Thyroid gland (tissue), 4 donors: Measurements from ENCODE around the gene TMEM117. TPM values are rescaled to one million over a fixed set of nuclear protein-coding genes. Genes with fewer than 3 reads are reported as not detected.

Experiments
- DNase-seq, 2 donors: peaks; one replicate each; pipeline ENCODE4 v3.0.0-alpha.2; 2019
- H3K27ac ChIP-seq, 3 donors: fragments of 200-600 bp; sonication (generic); 1 replicate in 2 of 3; 2 replicates in 1 of 3; pipeline ENCODE4 v1.5.1; 2016 to 2019; ENCODE audit warnings: mild to moderate bottlenecking in 1 of 3, moderate library complexity in 1 of 3
- H3K27me3 ChIP-seq: fragments of 200-600 bp; sonication (generic); one replicate; pipeline ENCODE4 v1.5.1; 2019
- H3K36me3 ChIP-seq, 2 donors: fragments of 200-600 bp; sonication (generic); one replicate each; pipeline ENCODE4 v1.5.1; 2016 to 2019
- H3K4me1 ChIP-seq, 2 donors: fragments of 200-600 bp; sonication (generic); one replicate each; pipeline ENCODE4 v1.5.1; 2017 to 2019
- H3K4me3 ChIP-seq, 3 donors: fragments of 200-600 bp; sonication (generic); replicated peaks in 1 of 3; 1 replicate in 2 of 3; 2 replicates in 1 of 3; pipeline ENCODE4 v1.5.1; 2016; ENCODE audit warnings: mild to moderate bottlenecking in 1 of 3
- H3K9me3 ChIP-seq: fragments of 200-600 bp; sonication (generic); one replicate; pipeline ENCODE4 v1.5.1; 2017
- POLR2A ChIP-seq, 2 donors: fragments of 450-650 bp; IDR thresholded peaks; one replicate each; pipeline ENCODE4 v1.6.1; 2017; ENCODE audit warnings: antibody characterized with exemption in 2 of 2, mild to moderate bottlenecking in 2 of 2, moderate library complexity in 1 of 2
- WGBS, 2 donors: methylation state at CpG; one replicate each; pipeline ENCODE4 v1.1.5; 2017; 5-methylcytosine and 5-hydroxymethylcytosine counted together
- intact Hi-C: fragments of 100-400 bp; cut with DNase I; formaldehyde crosslinking; loops from one replicate; pipeline ENCODE4 v1.15.1; 2023
- total RNA-seq, 4 donors: library from RNA; depleted of rRNA; stranded (reverse); fragments of >200 nt; gene quantifications; one replicate each; pipeline ENCODE4 v1.2.3, GENCODE V29; 2016
- TF ChIP-seq, protein P1 (sequence below), 6 experiments: fragments of 200-600 bp in 3 of 6; fragments of 450-650 bp in 3 of 6; sonication (generic) in 3 of 6; IDR thresholded peaks; one replicate each; pipeline ENCODE4 v1.5.1; 2016 to 2019; ENCODE audit warnings: antibody characterized with exemption in 6 of 6, mild to moderate bottlenecking in 2 of 6, inconsistent platforms in 1 of 6, moderate library complexity in 1 of 6

TMEM117 gene
- total RNA-seq, 4 donors from 2014 or later = 18.9 to 32.4 (median 24.7) TPM

DNA sequence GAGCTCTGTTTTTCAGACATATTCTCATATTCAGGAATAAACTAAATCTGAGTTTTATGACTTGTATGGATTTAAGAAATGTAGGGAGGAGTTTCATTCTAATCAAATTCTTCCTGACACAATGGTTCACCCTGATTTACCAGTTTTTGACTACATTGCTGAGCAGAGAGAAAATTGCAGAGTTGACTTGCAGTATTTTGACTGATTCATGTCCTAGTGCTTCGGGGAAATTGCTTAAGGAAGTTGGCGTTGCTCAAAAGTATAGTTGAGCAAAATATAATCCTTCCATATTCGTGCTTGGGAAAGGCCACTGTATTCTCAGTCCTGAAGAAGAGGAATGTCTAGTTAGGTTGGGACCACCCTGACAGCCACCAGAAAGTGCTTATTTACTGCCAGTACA lies 28.5 kb upstream of the TMEM117 start:
- H3K4me1 ChIP-seq = peaks cover 6 to 10% of the 10 kb centered on the region in 2 donors
- H3K9me3 ChIP-seq = peaks cover 5% of the 10 kb centered on the region
- DNase-seq = no peak
- peaks cover 0 to 6% of the 10 kb centered on the region in 2 donors for H3K36me3 ChIP-seq
- WGBS, 2 donors = 87 to 92% methylated on average over 3 of the region's 3 CpGs
- H3K27me3 ChIP-seq = no peaks in the 10 kb centered on the region
- intact Hi-C loops = no loop called here
- peak overlapping the region in 1 of 3 donors; percentile 96 for H3K27ac ChIP-seq
- TF ChIP-seq, protein P1, sequence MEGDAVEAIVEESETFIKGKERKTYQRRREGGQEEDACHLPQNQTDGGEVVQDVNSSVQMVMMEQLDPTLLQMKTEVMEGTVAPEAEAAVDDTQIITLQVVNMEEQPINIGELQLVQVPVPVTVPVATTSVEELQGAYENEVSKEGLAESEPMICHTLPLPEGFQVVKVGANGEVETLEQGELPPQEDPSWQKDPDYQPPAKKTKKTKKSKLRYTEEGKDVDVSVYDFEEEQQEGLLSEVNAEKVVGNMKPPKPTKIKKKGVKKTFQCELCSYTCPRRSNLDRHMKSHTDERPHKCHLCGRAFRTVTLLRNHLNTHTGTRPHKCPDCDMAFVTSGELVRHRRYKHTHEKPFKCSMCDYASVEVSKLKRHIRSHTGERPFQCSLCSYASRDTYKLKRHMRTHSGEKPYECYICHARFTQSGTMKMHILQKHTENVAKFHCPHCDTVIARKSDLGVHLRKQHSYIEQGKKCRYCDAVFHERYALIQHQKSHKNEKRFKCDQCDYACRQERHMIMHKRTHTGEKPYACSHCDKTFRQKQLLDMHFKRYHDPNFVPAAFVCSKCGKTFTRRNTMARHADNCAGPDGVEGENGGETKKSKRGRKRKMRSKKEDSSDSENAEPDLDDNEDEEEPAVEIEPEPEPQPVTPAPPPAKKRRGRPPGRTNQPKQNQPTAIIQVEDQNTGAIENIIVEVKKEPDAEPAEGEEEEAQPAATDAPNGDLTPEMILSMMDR (IDR thresholded peaks at IDR 0.05) = no peak
- no peak for TF ChIP-seq POLR2A (IDR thresholded peaks at IDR 0.05)
- no peak overlapping the region for H3K4me3 ChIP-seq

DNA sequence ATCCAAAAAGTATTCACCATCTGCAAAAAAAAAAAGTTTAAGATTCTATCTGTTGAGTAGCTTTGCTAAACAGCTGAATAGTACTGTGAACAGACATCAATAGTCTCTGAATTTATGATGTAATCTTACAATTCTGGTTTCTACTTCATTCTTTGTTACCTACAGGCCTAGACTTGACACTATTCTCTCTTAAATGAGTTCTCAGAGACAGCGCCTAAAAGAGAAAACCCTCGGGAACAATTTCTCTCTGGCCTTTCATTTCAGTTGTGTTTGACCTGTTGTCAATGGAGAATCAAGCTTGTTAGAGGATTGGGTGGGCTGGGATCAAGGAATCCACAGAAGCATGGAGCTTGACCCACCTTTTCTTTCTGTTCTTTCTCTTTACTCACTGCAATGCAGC lies 23.8 kb upstream of the TMEM117 start:
- Histone ChIP-seq H3K4me3 (no peak overlapping the region), H3K27me3 (no peaks in the 10 kb centered on the region), H3K36me3 (no peaks in the 10 kb centered on the region), H3K9me3 (no peaks in the 10 kb centered on the region), H3K27ac (no peak overlapping the region), H3K4me1 (no peaks in the 10 kb centered on the region)
- WGBS, 2 donors = 88 to 96% methylated on average over 2 of the region's 2 CpGs
- no peak for DNase-seq
- intact Hi-C loops = loop anchor here (10.0 kb wide), 1 partner anchor 573 kb away; no protein-coding TSS in a partner anchor
- TF ChIP-seq POLR2A (IDR thresholded peaks at IDR 0.05) = no peak
- TF ChIP-seq, protein P1 (IDR thresholded peaks at IDR 0.05) = no peak

DNA sequence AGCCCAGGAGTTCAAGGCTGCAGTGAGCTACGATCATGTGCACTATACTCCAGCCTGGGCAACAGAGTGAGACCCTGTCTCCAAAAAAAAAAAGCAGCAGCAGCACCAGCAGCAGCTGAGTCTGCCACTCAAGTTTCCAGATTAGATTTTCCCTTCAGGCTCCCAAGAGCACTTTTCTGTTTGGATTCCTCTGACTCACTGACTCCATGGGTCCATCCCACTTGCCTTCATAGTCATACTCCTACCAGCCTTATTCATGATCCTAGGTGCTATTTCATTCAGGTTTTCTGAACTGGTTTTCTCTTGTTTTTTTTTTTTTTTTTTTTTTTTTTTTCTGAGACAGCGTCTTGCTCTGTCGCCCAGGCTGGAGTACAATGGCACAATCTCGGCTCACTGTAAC lies 23.0 kb upstream of the TMEM117 start:
- no peak overlapping the region for H3K4me3 ChIP-seq
- H3K9me3 ChIP-seq = no peaks in the 10 kb centered on the region
- no peaks in the 10 kb centered on the region for H3K36me3 ChIP-seq
- TF ChIP-seq, protein P1 (IDR thresholded peaks at IDR 0.05) = no peak
- no peak for TF ChIP-seq POLR2A (IDR thresholded peaks at IDR 0.05)
- intact Hi-C loops = loop anchor here (10.0 kb wide), 1 partner anchor 572 kb away; no protein-coding TSS in a partner anchor
- DNase-seq = no peak
- H3K27me3 ChIP-seq = no peaks in the 10 kb centered on the region
- no peak overlapping the region for H3K27ac ChIP-seq
- H3K4me1 ChIP-seq = no peaks in the 10 kb centered on the region
- WGBS, 2 donors = 88 to 89% methylated on average over 4 of the region's 4 CpGs

DNA sequence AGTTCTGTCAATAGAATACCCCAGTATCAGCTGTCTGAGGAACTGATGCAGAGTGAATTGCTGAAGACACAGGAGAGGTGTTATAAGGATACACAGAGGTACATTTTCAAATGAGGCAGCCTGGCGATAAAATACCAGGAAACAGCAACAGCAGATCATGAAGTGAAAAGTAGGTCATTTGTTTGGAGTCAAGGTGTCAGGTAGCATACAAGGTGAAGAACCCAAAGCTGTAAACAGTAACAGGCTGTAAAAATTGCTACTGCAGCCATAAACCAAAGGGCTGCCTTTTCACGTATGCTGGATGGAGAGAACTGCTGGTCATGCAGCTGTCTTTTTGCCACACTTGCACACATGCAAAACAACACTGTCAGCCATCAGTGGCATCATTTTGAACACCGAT lies 20.5 kb upstream of the TMEM117 start:
- Histone ChIP-seq H3K27me3 (no peaks in the 10 kb centered on the region), H3K4me3 (no peak overlapping the region), H3K9me3 (no peaks in the 10 kb centered on the region), H3K36me3 (no peaks in the 10 kb centered on the region), H3K27ac (no peak overlapping the region), H3K4me1 (no peaks in the 10 kb centered on the region)
- no peak for DNase-seq
- TF ChIP-seq, protein P1 (IDR thresholded peaks at IDR 0.05) = no peak
- no peak for TF ChIP-seq POLR2A (IDR thresholded peaks at IDR 0.05)
- intact Hi-C loops = loop anchor here (10.0 kb wide), 1 partner anchor 569 kb away; no protein-coding TSS in a partner anchor
- 75 to 82% methylated on average over 3 of the region's 3 CpGs for WGBS, 2 donors

DNA sequence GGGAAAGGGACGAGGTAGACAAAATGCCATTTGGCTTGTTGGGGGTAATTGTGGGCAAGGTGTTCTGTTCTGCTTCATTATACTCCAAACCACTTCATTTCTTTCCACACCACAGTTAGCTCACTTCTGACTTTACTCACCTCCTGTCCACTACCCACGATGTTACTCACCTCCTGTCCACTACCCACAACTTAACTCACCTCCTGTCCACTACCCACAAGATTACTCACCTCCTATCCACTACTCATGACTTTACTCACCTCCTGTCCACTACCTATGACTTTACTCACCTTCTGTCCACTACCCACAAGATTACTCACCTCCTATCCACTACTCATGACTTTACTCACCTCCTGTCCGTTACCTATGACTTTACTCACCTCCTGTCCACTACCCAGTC lies 19.7 kb upstream of the TMEM117 start:
- 80 to 87% methylated on average over 3 of the region's 3 CpGs for WGBS, 2 donors
- H3K4me1 ChIP-seq = no peaks in the 10 kb centered on the region
- H3K9me3 ChIP-seq = no peaks in the 10 kb centered on the region
- DNase-seq = no peak
- intact Hi-C loops = loop anchor here (10.0 kb wide), 1 partner anchor 569 kb away; no protein-coding TSS in a partner anchor
- no peaks in the 10 kb centered on the region for H3K27me3 ChIP-seq
- no peak overlapping the region for H3K27ac ChIP-seq
- no peak for TF ChIP-seq POLR2A (IDR thresholded peaks at IDR 0.05)
- TF ChIP-seq, protein P1 (IDR thresholded peaks at IDR 0.05) = no peak
- no peak overlapping the region for H3K4me3 ChIP-seq
- no peaks in the 10 kb centered on the region for H3K36me3 ChIP-seq
